ENCODE measurements around the gene SLC25A2.
"Not testable (repeated sequence)": the region's sequence is repeated elsewhere in the genome, so short reads cannot be mapped to it uniquely, and the experiment has no call there.

DNA sequence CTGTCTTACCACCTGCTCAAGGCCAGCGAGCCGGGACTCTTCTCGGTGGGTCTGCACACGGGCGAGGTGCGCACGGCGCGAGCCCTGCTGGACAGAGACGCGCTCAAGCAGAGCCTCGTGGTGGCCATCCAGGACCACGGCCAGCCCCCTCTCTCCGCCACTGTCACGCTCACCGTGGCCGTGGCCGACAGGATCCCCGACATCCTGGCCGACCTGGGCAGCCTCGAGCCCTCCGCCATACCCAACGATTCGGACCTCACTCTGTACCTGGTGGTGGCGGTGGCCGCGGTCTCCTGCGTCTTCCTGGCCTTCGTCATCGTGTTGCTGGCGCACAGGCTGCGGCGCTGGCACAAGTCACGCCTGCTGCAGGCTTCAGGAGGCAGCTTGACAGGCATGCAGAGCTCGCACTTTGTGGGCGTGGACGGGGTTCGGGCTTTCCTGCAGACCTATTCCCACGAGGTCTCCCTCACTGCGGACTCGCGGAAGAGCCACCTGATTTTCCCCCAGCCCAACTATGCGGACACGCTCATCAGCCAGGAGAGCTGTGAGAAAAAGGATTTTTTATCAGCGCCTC lies 37.0 kb upstream of the SLC25A2 start:
- TF ChIP-seq, protein P1, sequence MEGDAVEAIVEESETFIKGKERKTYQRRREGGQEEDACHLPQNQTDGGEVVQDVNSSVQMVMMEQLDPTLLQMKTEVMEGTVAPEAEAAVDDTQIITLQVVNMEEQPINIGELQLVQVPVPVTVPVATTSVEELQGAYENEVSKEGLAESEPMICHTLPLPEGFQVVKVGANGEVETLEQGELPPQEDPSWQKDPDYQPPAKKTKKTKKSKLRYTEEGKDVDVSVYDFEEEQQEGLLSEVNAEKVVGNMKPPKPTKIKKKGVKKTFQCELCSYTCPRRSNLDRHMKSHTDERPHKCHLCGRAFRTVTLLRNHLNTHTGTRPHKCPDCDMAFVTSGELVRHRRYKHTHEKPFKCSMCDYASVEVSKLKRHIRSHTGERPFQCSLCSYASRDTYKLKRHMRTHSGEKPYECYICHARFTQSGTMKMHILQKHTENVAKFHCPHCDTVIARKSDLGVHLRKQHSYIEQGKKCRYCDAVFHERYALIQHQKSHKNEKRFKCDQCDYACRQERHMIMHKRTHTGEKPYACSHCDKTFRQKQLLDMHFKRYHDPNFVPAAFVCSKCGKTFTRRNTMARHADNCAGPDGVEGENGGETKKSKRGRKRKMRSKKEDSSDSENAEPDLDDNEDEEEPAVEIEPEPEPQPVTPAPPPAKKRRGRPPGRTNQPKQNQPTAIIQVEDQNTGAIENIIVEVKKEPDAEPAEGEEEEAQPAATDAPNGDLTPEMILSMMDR (conservative IDR thresholded peaks at IDR 0.05 in 1 of 2, IDR thresholded peaks at IDR 0.05 in 1 of 2; ENCODE audit: low read depth in 1 of 2, low read length in 2 of 2), result not testable (repeated sequence)
- not testable (repeated sequence) for TF ChIP-seq EZH2 (IDR thresholded peaks at IDR 0.05; ENCODE audit: low read length, missing control alignments)
